ENCODE data around the gene ACP5. TPM values are rescaled to one million over a fixed set of nuclear protein-coding genes. Genes with fewer than 3 reads are reported as not detected.

ACP5 gene
- total RNA-seq, 1 donor = 2.5 TPM

- H3K27ac ChIP-seq (ENCODE audit: low read depth, low read length) = no peak overlapping the region
- no peak overlapping the region for H3K4me2 ChIP-seq (ENCODE audit: insufficient read depth, low read length)
- no peak overlapping the region for H3K4me3 ChIP-seq (ENCODE audit: insufficient read depth, low read length)
- no peaks in the 10 kb centered on the region for H3K79me2 ChIP-seq (ENCODE audit: insufficient read depth, low read length)
- no peak for TF ChIP-seq CTCF (IDR thresholded peaks at IDR 0.05; ENCODE audit: extremely low read depth, low read depth, low read length)
- no peaks in the 10 kb centered on the region for H4K20me1 ChIP-seq (ENCODE audit: insufficient read depth, low read length)
- peak; percentile 35 for DNase-seq (ENCODE audit: insufficient read length, low spot score, missing footprints)
- H2AFZ ChIP-seq (ENCODE audit: low read length) = no peak overlapping the region
- H3K27me3 ChIP-seq (ENCODE audit: insufficient read depth, low read length) = no peaks in the 10 kb centered on the region
- no peaks in the 10 kb centered on the region for H3K9me3 ChIP-seq (ENCODE audit: low read depth, low read length)
- peaks cover 11% of the 10 kb centered on the region for H3K4me1 ChIP-seq (ENCODE audit: insufficient read depth, low read length)
- no peaks in the 10 kb centered on the region for H3K36me3 ChIP-seq (ENCODE audit: insufficient read depth, low read length)
Measured at GRCh38 chr19:11540645-11541044, 36.8 kb downstream of the ACP5 start.

- peak; percentile 89 for DNase-seq (ENCODE audit: insufficient read length, low spot score, missing footprints)
- Histone ChIP-seq H2AFZ (ENCODE audit: low read length) (no peak overlapping the region), H3K4me3 (ENCODE audit: insufficient read depth, low read length) (peak overlapping the region; percentile 58), H3K79me2 (ENCODE audit: insufficient read depth, low read length) (no peaks in the 10 kb centered on the region), H3K36me3 (ENCODE audit: insufficient read depth, low read length) (no peaks in the 10 kb centered on the region), H3K9me3 (ENCODE audit: low read depth, low read length) (no peaks in the 10 kb centered on the region), H3K4me1 (ENCODE audit: insufficient read depth, low read length) (peaks cover 15% of the 10 kb centered on the region), H3K27me3 (ENCODE audit: insufficient read depth, low read length) (no peaks in the 10 kb centered on the region), H3K4me2 (ENCODE audit: insufficient read depth, low read length) (peak overlapping the region; percentile 68), H3K27ac (ENCODE audit: low read depth, low read length) (no peak overlapping the region), H4K20me1 (ENCODE audit: insufficient read depth, low read length) (no peaks in the 10 kb centered on the region)
- TF ChIP-seq CTCF (IDR thresholded peaks at IDR 0.05; ENCODE audit: extremely low read depth, low read depth, low read length) = no peak
Measured at GRCh38 chr19:11539495-11540365, 37.7 kb downstream of the ACP5 start.

- no peaks in the 10 kb centered on the region for H3K36me3 ChIP-seq (ENCODE audit: insufficient read depth, low read length)
- no peaks in the 10 kb centered on the region for H3K79me2 ChIP-seq (ENCODE audit: insufficient read depth, low read length)
- peak within 1 kb of the TSS; percentile 68 for H2AFZ ChIP-seq (ENCODE audit: low read length)
- peak within 1 kb of the TSS; percentile 57 for H3K4me3 ChIP-seq (ENCODE audit: insufficient read depth, low read length)
- no peaks in the 10 kb centered on the region for H3K9me3 ChIP-seq (ENCODE audit: low read depth, low read length)
- TF ChIP-seq CTCF (IDR thresholded peaks at IDR 0.05; ENCODE audit: extremely low read depth, low read depth, low read length) = no peak
- H3K27ac ChIP-seq (ENCODE audit: low read depth, low read length) = peak within 1 kb of the TSS; percentile 23
- no peaks in the 10 kb centered on the region for H3K27me3 ChIP-seq (ENCODE audit: insufficient read depth, low read length)
- DNase-seq (ENCODE audit: insufficient read length, low spot score, missing footprints) = peak; percentile 93
- H3K4me1 ChIP-seq (ENCODE audit: insufficient read depth, low read length) = peaks cover 15% of the 10 kb centered on the region
- peak within 1 kb of the TSS; percentile 68 for H3K4me2 ChIP-seq (ENCODE audit: insufficient read depth, low read length)
- no peaks in the 10 kb centered on the region for H4K20me1 ChIP-seq (ENCODE audit: insufficient read depth, low read length)
Measured at GRCh38 chr19:11538232-11539036, 39.0 kb downstream of the ACP5 start, which contains the start of gene CNN1. Gene CNN1 (plus strand): TSS chr19:11538851. CDS start chr19:11538928, 77 bp downstream.

Measured in osteoblast (primary cell).